ENCODE measurements around the gene NT5DC1.

The NT5DC1 gene

GRCh38 chr6:116251568-116252384, 151.1 kb downstream of the NT5DC1 start:
- TF ChIP-seq CTCF (IDR thresholded peaks at IDR 0.05; ENCODE audit: low read depth, low read length, missing control alignments): no peak
- H3K4me3 ChIP-seq (replicated peaks; ENCODE audit: low read depth, low read length): peak overlapping the region; percentile 92
- no peak for DNase-seq (ENCODE audit: extremely low read depth, low read depth)

- H3K4me3 ChIP-seq (replicated peaks; ENCODE audit: low read depth, low read length): peak overlapping the region; percentile 92
- TF ChIP-seq CTCF (IDR thresholded peaks at IDR 0.05; ENCODE audit: low read depth, low read length, missing control alignments): no peak
- no peak for DNase-seq (ENCODE audit: extremely low read depth, low read depth)
Observed at GRCh38 chr6:116253188-116253504, 152.5 kb downstream of the NT5DC1 start.

GRCh38 chr6:116253505-116254296, 153.0 kb downstream of the NT5DC1 start, which contains the start of gene TSPYL4:
Gene TSPYL4, minus strand, starts transcription at chr6:116254075. Its CDS starts 67 bp downstream, at chr6:116254008.
- peak; percentile 88 for DNase-seq (ENCODE audit: extremely low read depth, low read depth)
- no peak for TF ChIP-seq CTCF (IDR thresholded peaks at IDR 0.05; ENCODE audit: low read depth, low read length, missing control alignments)
- peak within 1 kb of the TSS; percentile 92 for H3K4me3 ChIP-seq (replicated peaks; ENCODE audit: low read depth, low read length)

- H3K4me3 ChIP-seq (replicated peaks; ENCODE audit: low read depth, low read length): peak overlapping the region; percentile 92
- DNase-seq (ENCODE audit: extremely low read depth, low read depth): no peak
- no peak for TF ChIP-seq CTCF (IDR thresholded peaks at IDR 0.05; ENCODE audit: low read depth, low read length, missing control alignments)
Observed at GRCh38 chr6:116254297-116255056, 153.8 kb downstream of the NT5DC1 start.

- peak overlapping the region; percentile 92 for H3K4me3 ChIP-seq (replicated peaks; ENCODE audit: low read depth, low read length)
- no peak for DNase-seq (ENCODE audit: extremely low read depth, low read depth)
- no peak for TF ChIP-seq CTCF (IDR thresholded peaks at IDR 0.05; ENCODE audit: low read depth, low read length, missing control alignments)
Observed at GRCh38 chr6:116255246-116255800, 154.7 kb downstream of the NT5DC1 start.

- H3K4me3 ChIP-seq (replicated peaks; ENCODE audit: low read depth, low read length): no peak overlapping the region
- TF ChIP-seq CTCF (IDR thresholded peaks at IDR 0.05; ENCODE audit: low read depth, low read length, missing control alignments): no peak
- no peak for DNase-seq (ENCODE audit: extremely low read depth, low read depth)
Observed at GRCh38 chr6:116256694-116257093, 156.0 kb downstream of the NT5DC1 start.
